HEK293 (cell line): ENCODE measurements around the gene TTF2.

Source experiments
- CTCF ChIA-PET: fragments of 350-600 bp; formaldehyde crosslinking; extraction: SDS; loops from one replicate; lab custom pipeline; 2021; ENCODE audit warnings: antibody characterized with exemption; lab: Yijun Ruan, JAX
- POLR2A ChIA-PET: fragments of 300-600 bp; formaldehyde crosslinking; extraction: SDS; loops from one replicate; lab custom pipeline; 2020; ENCODE audit warnings: antibody characterized with exemption, inconsistent platforms; lab: Yijun Ruan, JAX
- H3K27ac ChIP-seq: fragments of 200-500 bp; sonication (Bioruptor generic); 2 replicates; pipeline ENCODE4 v1.5.1; 2014; ENCODE audit warnings: low read depth, low read length, control low read depth, inconsistent platforms; ENCODE audit errors: extremely low read depth
- H3K36me3 ChIP-seq, 2 experiments: fragments of 200-500 bp in 1 of 2; sonication (Bioruptor generic) in 1 of 2; 1 replicate in 1 of 2; 2 replicates in 1 of 2; pipeline ENCODE4 v1.5.1; 2014 to 2017; ENCODE audit warnings: inconsistent platforms in 2 of 2, low read length in 2 of 2; ENCODE audit not compliant: control insufficient read depth in 2 of 2, insufficient read depth in 1 of 2
- H3K4me1 ChIP-seq: fragments of 200-500 bp; sonication (Bioruptor generic); 2 replicates; pipeline ENCODE4 v1.5.1; 2014; ENCODE audit warnings: mild to moderate bottlenecking, low read length, inconsistent platforms; ENCODE audit not compliant: control insufficient read depth, insufficient read depth
- H3K4me3 ChIP-seq: 2 replicates; pipeline ENCODE4 v1.5.1; 2011; ENCODE audit warnings: low read depth, mild to moderate bottlenecking, control low read depth, low read length, moderate library complexity
- H3K9me3 ChIP-seq: fragments of 200-500 bp; sonication (Bioruptor generic); 2 replicates; pipeline ENCODE4 v1.5.1; 2014; ENCODE audit warnings: low read depth, low read length, inconsistent platforms; ENCODE audit not compliant: control insufficient read depth, insufficient read depth
- EGR2 ChIP-seq: fragments of 450-650 bp; formaldehyde crosslinking; IDR thresholded peaks from 2 replicates; pipeline ENCODE4 v1.5.1; 2016; ENCODE audit warnings: low read depth, missing biosample characterization, missing genetic modification characterization
- GLI4 ChIP-seq: fragments of 450-650 bp; formaldehyde crosslinking; IDR thresholded peaks from 2 replicates; pipeline ENCODE4 v1.5.1; 2016; ENCODE audit warnings: missing biosample characterization, missing genetic modification characterization
- MZF1 ChIP-seq: fragments of 450-650 bp; formaldehyde crosslinking; IDR thresholded peaks from 2 replicates; pipeline ENCODE4 v1.5.1; 2017; ENCODE audit warnings: missing biosample characterization, missing genetic modification characterization, borderline replicate concordance
- PATZ1 ChIP-seq: fragments of 450-650 bp; formaldehyde crosslinking; IDR thresholded peaks from 2 replicates; pipeline ENCODE4 v1.5.1; 2016; ENCODE audit warnings: missing biosample characterization, missing genetic modification characterization
- PRDM1 ChIP-seq: fragments of 450-650 bp; formaldehyde crosslinking; IDR thresholded peaks from 2 replicates; pipeline ENCODE4; 2016; ENCODE audit warnings: missing biosample characterization, missing genetic modification characterization
- REST ChIP-seq: fragments of 450-650 bp; formaldehyde crosslinking; IDR thresholded peaks from 2 replicates; pipeline ENCODE4 v1.5.1; 2016; ENCODE audit warnings: missing biosample characterization, missing genetic modification characterization
- SCRT2 ChIP-seq: fragments of 450-650 bp; formaldehyde crosslinking; IDR thresholded peaks from 2 replicates; pipeline ENCODE4 v1.5.1; 2016; ENCODE audit warnings: missing biosample characterization, missing genetic modification characterization
- WT1 ChIP-seq: fragments of 450-650 bp; formaldehyde crosslinking; IDR thresholded peaks from 2 replicates; pipeline ENCODE4 v1.5.1; 2016; ENCODE audit warnings: missing biosample characterization, missing genetic modification characterization
- ZBTB1 ChIP-seq: fragments of 450-650 bp; formaldehyde crosslinking; IDR thresholded peaks from 2 replicates; pipeline ENCODE4 v1.5.1; 2016; ENCODE audit warnings: missing biosample characterization, missing genetic modification characterization
- ZFHX2 ChIP-seq: fragments of 450-650 bp; formaldehyde crosslinking; conservative IDR thresholded peaks from 2 replicates; pipeline ENCODE4 v1.5.1; 2016; ENCODE audit warnings: missing biosample characterization, missing genetic modification characterization
- ZNF10 ChIP-seq: fragments of 450-650 bp; formaldehyde crosslinking; IDR thresholded peaks from 2 replicates; pipeline ENCODE4 v1.5.1; 2017; ENCODE audit warnings: missing biosample characterization, missing genetic modification characterization
- ZNF140 ChIP-seq: fragments of 450-650 bp; formaldehyde crosslinking; IDR thresholded peaks from 2 replicates; pipeline ENCODE4 v1.5.1; 2016; ENCODE audit warnings: missing biosample characterization, missing genetic modification characterization
- ZNF23 ChIP-seq: fragments of 450-650 bp; formaldehyde crosslinking; IDR thresholded peaks from 2 replicates; pipeline ENCODE4 v1.5.1; 2016; ENCODE audit warnings: missing biosample characterization, missing genetic modification characterization, borderline replicate concordance
- ZNF239 ChIP-seq: fragments of 450-650 bp; formaldehyde crosslinking; IDR thresholded peaks from 2 replicates; pipeline ENCODE4 v1.5.1; 2016; ENCODE audit warnings: missing biosample characterization, missing genetic modification characterization
- ZNF274 ChIP-seq, 2 experiments: fragments of 200-500 bp in 1 of 2; fragments of 450-650 bp in 1 of 2; sonication (Bioruptor generic) in 1 of 2; formaldehyde crosslinking in 1 of 2; IDR thresholded peaks; 2 replicates each; pipeline versions ENCODE4 v1.5.1 to v1.6.1; 2014 to 2016; ENCODE audit warnings: borderline replicate concordance in 1 of 2, inconsistent platforms in 1 of 2, low read length in 1 of 2, missing biosample characterization in 1 of 2, missing genetic modification characterization in 1 of 2
- ZNF549 ChIP-seq: fragments of 450-650 bp; IDR thresholded peaks from 2 replicates; pipeline ENCODE4 v1.5.1; 2018; ENCODE audit warnings: missing biosample characterization, missing genetic modification characterization, mild to moderate bottlenecking, inconsistent platforms, moderate library complexity
- ZNF654 ChIP-seq: fragments of 450-650 bp; formaldehyde crosslinking; IDR thresholded peaks from 2 replicates; pipeline ENCODE4 v1.5.1; 2016; ENCODE audit warnings: low read depth, missing biosample characterization, missing genetic modification characterization
- ZSCAN30 ChIP-seq: fragments of 450-650 bp; IDR thresholded peaks from 2 replicates; pipeline ENCODE4 v1.5.1; 2018; ENCODE audit warnings: missing biosample characterization, mild to moderate bottlenecking, missing genetic modification characterization, moderate library complexity

Gene TTF2

GRCh38 chr1:117032266-117032665 is 27.9 kb upstream of the TTF2 start (continued):
- TF ChIP-seq PATZ1: no peak
- no peak for TF ChIP-seq GLI4 (tag by site-specific recombination)
- TF ChIP-seq WT1: no peak
- no peak for TF ChIP-seq REST (tag by site-specific recombination)
- no peak for TF ChIP-seq SCRT2
- TF ChIP-seq ZSCAN30 (tag by site-specific recombination): no peak
- no peak for TF ChIP-seq MZF1 (tag by site-specific recombination)
- no peak for TF ChIP-seq ZNF274 (IDR thresholded peaks at IDR 0.05; ENCODE audit: low read length)
- no peak for TF ChIP-seq ZNF274 (tag by site-specific recombination; IDR thresholded peaks at IDR 0.05; ENCODE audit: borderline replicate concordance)
- no peak for TF ChIP-seq ZNF140 (tag by site-specific recombination)
- TF ChIP-seq, all 188 proteins: peak for 0

GRCh38 chr1:117032681-117033539 is 27.2 kb upstream of the TTF2 start:
- ChIA-PET POLR2A (no interaction called here), CTCF (no interaction called here)
- peak; percentile 84 for TF ChIP-seq EGR2 (tag by site-specific recombination)
- TF ChIP-seq ZNF239 (tag by site-specific recombination): no peak
- TF ChIP-seq ZFHX2 (tag by site-specific recombination): peak; percentile 67

GRCh38 chr1:117033772-117034171 is 26.4 kb upstream of the TTF2 start:
- H3K27ac ChIP-seq: no peak overlapping the region
- no peaks in the 10 kb centered on the region for H3K4me1 ChIP-seq
- POLR2A ChIA-PET: no interaction called here
- no peaks in the 10 kb centered on the region for H3K36me3 ChIP-seq
- TF ChIP-seq ZNF549: no peak
- no peak for TF ChIP-seq SCRT2
- TF ChIP-seq PRDM1 (tag by site-specific recombination): no peak
- no peak for TF ChIP-seq ZNF654 (tag by site-specific recombination)
- TF ChIP-seq ZBTB1 (tag by site-specific recombination): no peak
- no peak for TF ChIP-seq ZNF10 (tag by site-specific recombination)
- no peak for TF ChIP-seq ZNF23 (tag by site-specific recombination)
- TF ChIP-seq, all 188 proteins: peak for 0
- no peak overlapping the region for H3K4me3 ChIP-seq
- CTCF ChIA-PET: no interaction called here
- H3K9me3 ChIP-seq: no peaks in the 10 kb centered on the region

More at GRCh38 chr1:117032681-117033539, 27.2 kb upstream of the TTF2 start:
- Histone ChIP-seq H3K9me3 (no peaks in the 10 kb centered on the region), H3K4me1 (no peaks in the 10 kb centered on the region), H3K4me3 (no peak overlapping the region), H3K36me3 (no peaks in the 10 kb centered on the region), H3K27ac (no peak overlapping the region)
